Measurements from ENCODE around the gene SEC24D. TPM values are rescaled to one million over a fixed set of nuclear protein-coding genes. Genes with fewer than 3 reads are reported as not detected.
A peak's percentile ranks its signal among the peaks of the same experiment; 100 is the strongest.
"Not testable (repeated sequence)": the region's sequence is repeated elsewhere in the genome, so short reads cannot be mapped to it uniquely, and the experiment has no call there.

SEC24D gene
- total RNA-seq, 3 donors from 2014 or later, result 24.5 to 63.6 (median 50.8) TPM

- intact Hi-C loops (cut with DNase I; ENCODE audit: low total_unique reads), result no loop called here
- no peak for TF ChIP-seq POLR2AphosphoS5 (IDR thresholded peaks at IDR 0.05)
- TF ChIP-seq CTCF (IDR thresholded peaks at IDR 0.05), result no peak
- H3K4me1 ChIP-seq, result no peaks in the 10 kb centered on the region
Observed at GRCh38 chr4:118787844-118788380, 48.0 kb downstream of the SEC24D start.

GRCh38 chr4:118784776-118785175, 51.1 kb downstream of the SEC24D start:
- no peaks in the 10 kb centered on the region for H3K27me3 ChIP-seq
- no peak for TF ChIP-seq POLR2A (IDR thresholded peaks at IDR 0.05)
- no peaks in the 10 kb centered on the region for H3K36me3 ChIP-seq
- intact Hi-C loops (cut with DNase I; ENCODE audit: low total_unique reads), result no loop called here
- no peak overlapping the region for H3K27ac ChIP-seq
- H3K4me3 ChIP-seq, result no peak overlapping the region
- no peaks in the 10 kb centered on the region for H3K4me1 ChIP-seq
- H3K9me3 ChIP-seq, result no peaks in the 10 kb centered on the region
- no peak for DNase-seq (ENCODE audit: low spot score in 2 of 2)

More at GRCh38 chr4:118787844-118788380, 48.0 kb downstream of the SEC24D start:
- H3K4me3 ChIP-seq, result no peak overlapping the region
- no peak overlapping the region for H3K27ac ChIP-seq
- no peaks in the 10 kb centered on the region for H3K27me3 ChIP-seq
- H3K36me3 ChIP-seq, result no peaks in the 10 kb centered on the region
- no peak for DNase-seq (ENCODE audit: low spot score in 2 of 2)
- H3K9me3 ChIP-seq, result no peaks in the 10 kb centered on the region

- Histone ChIP-seq H3K9me3 (no peaks in the 10 kb centered on the region), H3K27ac (no peak overlapping the region), H3K4me1 (no peaks in the 10 kb centered on the region), H3K27me3 (no peaks in the 10 kb centered on the region), H3K36me3 (no peaks in the 10 kb centered on the region), H3K4me3 (no peak overlapping the region)
- no peak for DNase-seq (ENCODE audit: low spot score in 2 of 2)
- TF ChIP-seq POLR2AphosphoS5 (IDR thresholded peaks at IDR 0.05), result no peak
- TF ChIP-seq POLR2A (IDR thresholded peaks at IDR 0.05), result no peak
- no peak for TF ChIP-seq CTCF (IDR thresholded peaks at IDR 0.05)
- intact Hi-C loops (cut with DNase I; ENCODE audit: low total_unique reads), result no loop called here
Observed at GRCh38 chr4:118783887-118784286, 52.0 kb downstream of the SEC24D start.

- H3K27me3 ChIP-seq; H3K4me3 ChIP-seq; H3K36me3 ChIP-seq; intact Hi-C loops (cut with DNase I; ENCODE audit: low total_unique reads); DNase-seq (ENCODE audit: low spot score in 2 of 2); H3K9me3 ChIP-seq; H3K4me1 ChIP-seq: not testable (repeated sequence)
- H3K27ac ChIP-seq, result peak overlapping the region in 1 of 2 donors; percentile 15
Observed at GRCh38 chr4:118782886-118783285, 53.0 kb downstream of the SEC24D start.

GRCh38 chr4:118777649-118778048, 58.3 kb downstream of the SEC24D start:
- H3K4me3 ChIP-seq; intact Hi-C loops (cut with DNase I; ENCODE audit: low total_unique reads); DNase-seq (ENCODE audit: low spot score in 2 of 2); H3K9me3 ChIP-seq; H3K27me3 ChIP-seq; H3K27ac ChIP-seq; H3K4me1 ChIP-seq; H3K36me3 ChIP-seq: not testable (repeated sequence)

- H3K4me3 ChIP-seq, result not testable (repeated sequence)
Observed at GRCh38 chr4:118776955-118777640, 58.8 kb downstream of the SEC24D start.

GRCh38 chr4:118776157-118776954, 59.6 kb downstream of the SEC24D start:
- no peak for DNase-seq (ENCODE audit: low spot score in 2 of 2)
- Histone ChIP-seq H3K27ac (peak overlapping the region; percentile 39 to 64), H3K36me3 (no peaks in the 10 kb centered on the region), H3K4me3 (no peak overlapping the region), H3K4me1 (peaks cover 0 to 6% of the 10 kb centered on the region in 2 donors), H3K9me3 (no peaks in the 10 kb centered on the region), H3K27me3 (no peaks in the 10 kb centered on the region)
- intact Hi-C loops (cut with DNase I; ENCODE audit: low total_unique reads), result no loop called here
- no peak for TF ChIP-seq POLR2A (IDR thresholded peaks at IDR 0.05)
- no peak for TF ChIP-seq CTCF (IDR thresholded peaks at IDR 0.05)
- TF ChIP-seq POLR2AphosphoS5 (IDR thresholded peaks at IDR 0.05), result no peak

More at GRCh38 chr4:118776955-118777640, 58.8 kb downstream of the SEC24D start:
- peak overlapping the region in 1 of 2 donors; percentile 64 for H3K27ac ChIP-seq
- H3K9me3 ChIP-seq; H3K4me1 ChIP-seq; H3K36me3 ChIP-seq; DNase-seq (ENCODE audit: low spot score in 2 of 2); intact Hi-C loops (cut with DNase I; ENCODE audit: low total_unique reads); H3K27me3 ChIP-seq: not testable (repeated sequence)

All from breast epithelium (tissue), 4 donors.